Stimulated activated naive CD8-positive, alpha-beta T cell treated with anti-CD3 and anti-CD28 coated beads, Interleukin-15, amount 100 ng/mL, for 72 hours (primary cell): ENCODE measurements around the gene KRTAP12-4.
"Not testable (repeated sequence)": the region's sequence is repeated elsewhere in the genome, so short reads cannot be mapped to it uniquely, and the experiment has no call there.

Source experiments
- ATAC-seq: fragments of 150-1000 bp; cut with Tn5 transposase; 2 replicates; pipeline ENCODE4 v1.10.0; 2021; ENCODE audit warnings: mild to moderate bottlenecking, moderate library complexity
- DNase-seq, 2 donors: peaks; one replicate each; pipeline ENCODE4 v3.0.0; 2021 to 2022
- H3K27ac Mint-ChIP-seq, 2 donors: one replicate each; pipeline ENCODE4 v1.8.0; 2022; ENCODE audit warnings: mild to moderate bottlenecking in 2 of 2, mixed read lengths in 2 of 2, moderate library complexity in 2 of 2
- H3K27me3 Mint-ChIP-seq: one replicate; pipeline ENCODE4 v1.8.0; 2022; ENCODE audit warnings: mixed read lengths
- H3K4me1 Mint-ChIP-seq: one replicate; pipeline ENCODE4 v1.8.0; 2022; ENCODE audit warnings: mild to moderate bottlenecking, mixed read lengths
- H3K4me3 Mint-ChIP-seq, 2 donors: one replicate each; pipeline ENCODE4 v1.8.0; 2022; ENCODE audit warnings: mild to moderate bottlenecking in 2 of 2, mixed read lengths in 2 of 2, moderate library complexity in 1 of 2
- H3K9me3 Mint-ChIP-seq, 2 donors: one replicate each; pipeline ENCODE4 v1.8.0; 2022; ENCODE audit warnings: mixed read lengths in 2 of 2

The KRTAP12-4 gene

GRCh38 chr21:44615466-44615865 lies 39.0 kb downstream of the KRTAP12-4 start:
- Mint-ChIP-seq H3K27me3 (no peaks in the 10 kb centered on the region), H3K4me1 (peaks cover 39% of the 10 kb centered on the region), H3K4me3 (no peak overlapping the region), H3K27ac (no peak overlapping the region), H3K9me3 (peaks cover 26 to 48% of the 10 kb centered on the region in 2 donors)
- DNase-seq = no peak
- ATAC-seq = no peak

- peaks cover 39% of the 10 kb centered on the region for H3K4me1 Mint-ChIP-seq
- ATAC-seq (no peak), DNase-seq (no peak)
- peaks cover 24 to 48% of the 10 kb centered on the region in 2 donors for H3K9me3 Mint-ChIP-seq
- H3K27me3 Mint-ChIP-seq = no peaks in the 10 kb centered on the region
- no peak overlapping the region for H3K4me3 Mint-ChIP-seq
- no peak overlapping the region for H3K27ac Mint-ChIP-seq
Observed at GRCh38 chr21:44614961-44615391, 39.5 kb downstream of the KRTAP12-4 start.

- peaks cover 34% of the 10 kb centered on the region for H3K4me1 Mint-ChIP-seq
- H3K4me3 Mint-ChIP-seq = no peak overlapping the region
- ATAC-seq (no peak), DNase-seq (no peak)
- peaks cover 24 to 48% of the 10 kb centered on the region in 2 donors for H3K9me3 Mint-ChIP-seq
- peak overlapping the region in 1 of 2 donors; percentile 67 for H3K27ac Mint-ChIP-seq
- H3K27me3 Mint-ChIP-seq = no peaks in the 10 kb centered on the region
Observed at GRCh38 chr21:44614161-44614631, 40.3 kb downstream of the KRTAP12-4 start.

GRCh38 chr21:44613386-44614155 lies 40.9 kb downstream of the KRTAP12-4 start:
- Mint-ChIP-seq H3K27ac (no peak overlapping the region), H3K27me3 (no peaks in the 10 kb centered on the region), H3K9me3 (peaks cover 23 to 48% of the 10 kb centered on the region in 2 donors), H3K4me3 (no peak overlapping the region), H3K4me1 (peaks cover 28% of the 10 kb centered on the region)
- DNase-seq = no peak
- no peak for ATAC-seq

GRCh38 chr21:44612669-44613229 lies 41.7 kb downstream of the KRTAP12-4 start:
- no peaks in the 10 kb centered on the region for H3K27me3 Mint-ChIP-seq
- DNase-seq (no peak), ATAC-seq (no peak)
- no peak overlapping the region for H3K27ac Mint-ChIP-seq
- H3K9me3 Mint-ChIP-seq = peaks cover 23 to 41% of the 10 kb centered on the region in 2 donors
- H3K4me3 Mint-ChIP-seq = no peak overlapping the region
- H3K4me1 Mint-ChIP-seq = peaks cover 21% of the 10 kb centered on the region

- Mint-ChIP-seq H3K4me3 (no peak within 1 kb of the TSS), H3K27me3 (no peaks in the 10 kb centered on the region), H3K9me3 (peaks cover 23 to 41% of the 10 kb centered on the region in 2 donors), H3K27ac (peak within 1 kb of the TSS in 1 of 2 donors; percentile 75), H3K4me1 (peaks cover 16% of the 10 kb centered on the region)
- ATAC-seq = no peak
- DNase-seq = no peak
Observed at GRCh38 chr21:44612029-44612486, 42.4 kb downstream of the KRTAP12-4 start, which contains the start of gene KRTAP10-8. TSS of gene KRTAP10-8 (plus strand) at chr21:44612079. CDS start at chr21:44612101, 22 bp downstream.

- Mint-ChIP-seq H3K4me3 (no peak overlapping the region), H3K27ac (no peak overlapping the region), H3K4me1 (peaks cover 11% of the 10 kb centered on the region), H3K9me3 (peaks cover 23 to 45% of the 10 kb centered on the region in 2 donors), H3K27me3 (no peaks in the 10 kb centered on the region)
- ATAC-seq = no peak
- DNase-seq = no peak
Observed at GRCh38 chr21:44611551-44611950, 42.9 kb downstream of the KRTAP12-4 start.

GRCh38 chr21:44610157-44610843 lies 44.2 kb downstream of the KRTAP12-4 start:
- not testable (repeated sequence) for H3K4me1 Mint-ChIP-seq, H3K4me3 Mint-ChIP-seq, DNase-seq, H3K27me3 Mint-ChIP-seq, ATAC-seq, H3K27ac Mint-ChIP-seq
- peaks cover 23 to 48% of the 10 kb centered on the region in 2 donors for H3K9me3 Mint-ChIP-seq

GRCh38 chr21:44609193-44609592 lies 45.3 kb downstream of the KRTAP12-4 start:
- DNase-seq (no peak), ATAC-seq (no peak)
- no peak overlapping the region for H3K4me3 Mint-ChIP-seq
- peaks cover 32 to 54% of the 10 kb centered on the region in 2 donors for H3K9me3 Mint-ChIP-seq
- H3K4me1 Mint-ChIP-seq = no peaks in the 10 kb centered on the region
- H3K27ac Mint-ChIP-seq = no peak overlapping the region
- H3K27me3 Mint-ChIP-seq = no peaks in the 10 kb centered on the region

- H3K4me1 Mint-ChIP-seq = no peaks in the 10 kb centered on the region
- no peaks in the 10 kb centered on the region for H3K27me3 Mint-ChIP-seq
- peaks cover 32 to 48% of the 10 kb centered on the region in 2 donors for H3K9me3 Mint-ChIP-seq
- DNase-seq (no peak), ATAC-seq (no peak)
- no peak overlapping the region for H3K27ac Mint-ChIP-seq
- H3K4me3 Mint-ChIP-seq = no peak overlapping the region
Observed at GRCh38 chr21:44606495-44606894, 48.0 kb downstream of the KRTAP12-4 start.
